T follicular helper cell (primary cell): ENCODE results near the gene ST3GAL3.

Source experiments
- DNase-seq: peaks from one replicate; pipeline ENCODE4 v3.0.0-alpha.2; 2020; ENCODE audit warnings: low read depth

Gene ST3GAL3

DNA sequence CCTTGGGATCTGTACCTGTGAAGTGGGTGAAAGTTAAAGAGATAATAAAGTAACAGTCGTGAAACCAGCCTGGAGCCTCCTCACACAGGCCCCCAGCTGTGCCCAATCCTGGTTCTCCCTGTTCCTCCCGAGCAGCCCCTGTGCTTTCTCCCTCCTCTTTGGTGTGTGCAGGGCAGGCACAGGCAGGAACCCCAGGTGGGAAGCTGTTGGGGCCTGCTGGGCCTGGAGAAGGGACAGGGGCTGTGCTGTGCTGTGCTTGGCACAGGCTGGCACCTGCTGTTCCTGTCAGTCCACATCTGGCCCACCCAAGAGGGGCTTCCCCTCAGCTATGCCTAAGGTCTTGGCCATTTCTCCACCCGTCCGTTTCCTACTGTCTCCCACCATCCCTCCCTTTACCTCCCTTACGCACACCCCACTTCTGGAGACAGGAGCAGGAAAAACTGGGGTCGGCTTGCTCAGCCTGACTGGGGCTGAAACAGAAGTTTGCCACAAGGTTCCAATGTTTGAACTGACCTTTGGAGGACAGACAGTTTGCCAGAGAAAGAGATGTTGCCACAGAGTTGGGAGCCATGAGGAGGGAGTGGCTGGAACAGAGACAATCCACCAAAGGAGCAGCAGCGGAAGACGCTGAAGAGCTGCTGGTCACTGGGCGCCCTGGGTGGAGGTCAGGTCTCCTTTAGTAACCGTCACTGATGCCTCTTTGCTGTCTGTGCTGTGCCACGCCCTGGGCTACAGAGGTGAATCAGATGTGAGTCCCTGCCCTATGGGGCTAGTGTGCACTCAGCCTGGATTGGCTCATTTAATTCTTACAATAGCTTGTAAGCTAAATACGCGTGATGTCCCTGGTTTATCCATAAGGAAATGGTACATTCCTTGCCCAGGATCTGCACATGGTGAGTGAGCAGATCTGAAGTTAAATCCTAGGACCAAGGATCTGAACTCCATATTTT, 207.5 kb downstream of the ST3GAL3 start:
- no peak for DNase-seq

- no peak for DNase-seq
Measured at GRCh38 chr1:43919906-43920305, 212.6 kb downstream of the ST3GAL3 start.

DNA sequence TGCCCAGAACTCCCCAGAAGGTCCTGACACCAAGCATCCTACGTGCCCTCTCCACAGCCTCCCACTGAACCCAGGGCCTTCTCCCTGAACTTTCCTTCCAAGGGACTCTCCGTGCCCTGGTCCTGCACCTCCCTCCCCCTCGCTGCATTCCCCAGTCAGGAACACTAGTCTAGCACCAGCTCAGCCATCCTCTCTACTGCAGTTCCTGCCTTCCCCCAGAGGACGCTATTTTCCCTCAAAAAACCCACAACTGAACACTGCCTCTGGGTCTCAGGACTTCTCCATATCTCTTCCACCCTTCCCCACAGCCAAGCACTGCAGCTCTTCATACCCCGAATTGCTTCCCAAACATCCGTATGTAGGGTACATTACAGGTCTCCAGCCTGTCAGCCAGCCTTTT, 213.7 kb downstream of the ST3GAL3 start:
- no peak for DNase-seq

DNA sequence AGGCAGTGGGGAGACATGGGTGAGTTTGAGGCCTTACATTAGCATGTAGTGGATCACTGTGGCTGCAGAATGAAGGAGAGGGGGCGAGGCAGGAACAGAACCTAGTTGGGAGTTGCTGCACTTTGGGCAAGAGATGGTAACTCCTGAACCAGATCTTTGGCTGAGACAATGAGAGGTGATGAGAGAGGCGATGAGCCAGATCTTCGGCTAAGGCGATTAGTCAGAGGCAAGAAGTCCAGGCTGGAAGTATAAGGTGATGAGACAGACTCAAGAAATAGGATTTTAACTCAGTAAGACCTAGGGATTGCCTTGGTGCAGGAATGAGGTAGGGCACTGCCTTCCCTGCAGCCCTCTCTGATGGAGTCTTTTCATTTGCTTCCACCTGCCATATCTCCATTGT, 217.2 kb downstream of the ST3GAL3 start:
- DNase-seq, result no peak

DNA sequence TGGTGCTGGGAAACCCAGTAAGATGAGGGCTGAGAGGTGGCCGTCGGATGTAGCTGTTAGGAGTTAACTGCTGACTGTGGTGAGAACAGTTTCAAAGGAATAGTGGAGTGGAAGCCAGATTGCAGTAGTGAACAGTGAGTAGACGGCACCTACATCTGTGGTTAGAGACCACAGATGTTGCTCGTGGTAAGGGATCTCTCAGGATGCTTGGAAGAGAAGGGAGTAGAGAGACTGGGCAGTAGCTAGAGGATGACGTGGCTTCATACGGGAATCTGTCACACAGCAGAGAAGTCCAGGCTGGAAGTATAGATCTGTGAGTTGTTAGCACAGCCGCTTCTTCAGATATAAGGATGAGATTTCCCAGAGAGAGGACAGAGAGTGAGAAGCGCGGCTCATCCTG, 218.5 kb downstream of the ST3GAL3 start:
- DNase-seq, result no peak

DNA sequence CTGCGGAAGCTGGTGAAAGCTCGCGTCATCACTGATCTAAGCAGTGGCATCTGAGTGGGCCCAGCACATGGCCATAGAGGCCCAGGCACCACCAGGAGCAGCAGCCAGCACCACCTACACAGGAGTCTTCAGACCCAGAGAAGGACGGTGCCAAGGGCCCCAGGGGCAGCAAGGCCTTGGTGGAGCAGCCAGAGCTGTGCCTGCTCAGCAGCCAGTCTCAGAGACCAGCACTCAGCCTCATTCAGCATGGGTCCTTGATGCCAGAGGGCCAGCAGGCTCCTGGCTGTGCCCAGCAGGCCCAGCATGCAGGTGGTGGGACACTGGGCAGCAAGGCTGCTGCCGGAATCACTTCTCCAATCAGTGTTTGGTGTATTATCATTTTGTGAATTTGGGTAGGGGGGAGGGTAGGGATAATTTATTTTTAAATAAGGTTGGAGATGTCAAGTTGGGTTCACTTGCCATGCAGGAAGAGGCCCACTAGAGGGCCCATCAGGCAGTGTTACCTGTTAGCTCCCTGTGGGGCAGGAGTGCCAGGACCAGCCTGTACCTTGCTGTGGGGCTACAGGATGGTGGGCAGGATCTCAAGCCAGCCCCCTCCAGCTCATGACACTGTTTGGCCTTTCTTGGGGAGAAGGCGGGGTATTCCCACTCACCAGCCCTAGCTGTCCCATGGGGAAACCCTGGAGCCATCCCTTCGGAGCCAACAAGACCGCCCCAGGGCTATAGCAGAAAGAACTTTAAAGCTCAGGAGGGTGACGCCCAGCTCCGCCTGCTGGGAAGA, 223.0 kb downstream of the ST3GAL3 start:
- no peak for DNase-seq

DNA sequence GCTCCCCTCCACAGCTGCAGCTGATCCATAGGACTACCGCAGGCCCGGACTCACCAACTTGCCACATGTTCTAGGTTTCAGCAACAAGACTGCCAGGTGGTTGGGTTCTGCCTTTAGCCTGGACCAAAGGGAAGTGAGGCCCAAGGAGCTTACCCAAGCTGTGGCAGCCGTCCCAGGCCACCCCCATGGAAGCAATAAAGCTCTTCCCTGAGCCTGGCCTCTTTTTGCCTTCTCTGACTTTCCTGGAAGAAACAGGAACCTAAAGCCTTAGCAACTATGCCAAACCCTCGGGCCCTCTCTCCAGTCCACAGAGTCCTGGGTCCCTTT, 223.6 kb downstream of the ST3GAL3 start:
- no peak for DNase-seq

- DNase-seq, result no peak
Measured at GRCh38 chr1:43931711-43932660, 224.7 kb downstream of the ST3GAL3 start.

DNA sequence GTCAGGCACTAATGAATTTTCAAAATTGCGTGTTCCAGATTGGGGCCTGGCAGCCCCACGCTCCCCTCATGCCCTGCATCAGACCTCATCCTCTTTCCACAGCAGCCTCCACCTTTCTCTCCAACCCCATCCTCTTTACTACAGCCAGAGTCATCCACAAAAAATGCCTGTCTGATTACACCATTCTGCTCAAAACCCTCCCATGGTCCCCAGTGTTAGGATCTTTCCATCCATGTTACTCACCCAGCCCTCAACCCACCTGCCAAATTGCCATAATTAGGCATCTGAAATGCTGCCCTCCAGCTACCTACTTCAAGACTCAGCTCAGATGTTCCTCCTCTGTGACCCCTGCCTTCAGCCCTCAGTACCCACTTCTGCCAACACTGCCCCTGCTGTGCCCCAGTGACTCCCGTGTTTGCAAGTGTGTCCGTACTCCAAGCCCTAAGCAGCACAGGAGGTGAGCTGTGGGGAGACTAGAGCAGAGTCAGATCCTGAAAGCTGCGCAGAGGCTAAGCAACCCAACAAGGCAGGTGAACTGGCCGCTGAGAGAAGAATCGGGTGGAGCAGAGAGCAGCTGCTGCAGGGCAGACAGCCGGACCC, 225.6 kb downstream of the ST3GAL3 start:
- DNase-seq, result no peak

DNA sequence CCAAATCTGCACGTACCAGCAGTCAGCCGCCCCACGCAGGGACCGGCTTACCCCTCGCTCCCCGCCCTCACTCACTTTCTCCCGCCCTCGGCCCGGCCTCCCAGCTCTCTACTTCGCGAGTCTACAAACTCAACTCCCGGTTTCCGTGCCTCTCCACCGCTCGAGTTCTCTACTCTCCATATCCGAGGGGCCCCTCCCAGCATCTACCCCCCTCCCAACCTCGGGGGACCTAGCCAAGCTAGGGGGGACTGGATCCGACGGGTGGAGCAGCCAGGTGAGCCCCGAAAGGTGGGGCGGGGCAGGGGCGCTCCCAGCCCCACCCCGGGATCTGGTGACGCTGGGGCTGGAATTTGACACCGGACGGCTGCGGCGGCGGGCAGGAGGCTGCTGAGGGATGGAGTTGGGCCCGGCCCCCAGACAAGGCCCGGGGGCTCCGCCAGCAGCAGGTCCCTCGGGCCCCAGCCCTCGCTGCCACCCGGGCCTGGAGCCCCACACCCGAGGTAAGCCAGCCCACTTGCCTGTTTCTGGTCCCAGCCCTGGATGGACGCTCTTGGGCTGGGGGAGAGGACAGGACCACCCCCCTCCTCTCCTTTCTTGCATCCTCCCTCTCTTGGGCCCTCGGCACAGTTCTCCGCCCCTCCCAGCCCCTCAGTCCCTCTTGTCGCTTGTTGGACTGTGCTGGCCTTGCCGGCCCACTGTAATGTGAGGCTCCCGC, 226.2 kb downstream of the ST3GAL3 start, which contains the start of gene ARTN:
TSS of gene ARTN (plus strand) at position 416 of the 715 bp plus-strand sequence. CDS start 1,856 bp downstream, outside the sequence.
- DNase-seq, result no peak

- DNase-seq, result peak; percentile 18
Measured at GRCh38 chr1:43934101-43934985, 227.0 kb downstream of the ST3GAL3 start.

- no peak for DNase-seq
Measured at GRCh38 chr1:43934986-43935324, 227.6 kb downstream of the ST3GAL3 start.

DNA sequence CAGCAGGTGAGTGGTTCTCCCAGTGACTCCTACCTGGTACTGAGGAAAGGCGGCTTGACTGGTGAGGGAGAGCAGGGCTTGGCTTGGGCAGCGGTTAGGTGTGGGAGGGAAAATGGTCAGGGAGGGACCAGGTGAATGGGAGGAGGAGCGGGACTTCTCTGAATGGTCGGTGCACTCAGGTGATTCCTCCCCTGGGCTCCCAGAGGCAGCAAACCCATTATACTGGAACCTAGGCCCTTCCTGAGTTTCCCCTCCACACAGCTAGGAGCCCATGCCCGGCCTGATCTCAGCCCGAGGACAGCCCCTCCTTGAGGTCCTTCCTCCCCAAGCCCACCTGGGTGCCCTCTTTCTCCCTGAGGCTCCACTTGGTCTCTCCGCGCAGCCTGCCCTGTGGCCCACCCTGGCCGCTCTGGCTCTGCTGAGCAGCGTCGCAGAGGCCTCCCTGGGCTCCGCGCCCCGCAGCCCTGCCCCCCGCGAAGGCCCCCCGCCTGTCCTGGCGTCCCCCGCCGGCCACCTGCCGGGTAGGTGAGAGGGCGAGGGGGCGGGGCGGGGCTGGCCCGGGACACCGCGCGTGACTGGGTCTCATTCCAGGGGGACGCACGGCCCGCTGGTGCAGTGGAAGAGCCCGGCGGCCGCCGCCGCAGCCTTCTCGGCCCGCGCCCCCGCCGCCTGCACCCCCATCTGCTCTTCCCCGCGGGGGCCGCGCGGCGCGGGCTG, 228.5 kb downstream of the ST3GAL3 start:
- DNase-seq, result no peak

DNA sequence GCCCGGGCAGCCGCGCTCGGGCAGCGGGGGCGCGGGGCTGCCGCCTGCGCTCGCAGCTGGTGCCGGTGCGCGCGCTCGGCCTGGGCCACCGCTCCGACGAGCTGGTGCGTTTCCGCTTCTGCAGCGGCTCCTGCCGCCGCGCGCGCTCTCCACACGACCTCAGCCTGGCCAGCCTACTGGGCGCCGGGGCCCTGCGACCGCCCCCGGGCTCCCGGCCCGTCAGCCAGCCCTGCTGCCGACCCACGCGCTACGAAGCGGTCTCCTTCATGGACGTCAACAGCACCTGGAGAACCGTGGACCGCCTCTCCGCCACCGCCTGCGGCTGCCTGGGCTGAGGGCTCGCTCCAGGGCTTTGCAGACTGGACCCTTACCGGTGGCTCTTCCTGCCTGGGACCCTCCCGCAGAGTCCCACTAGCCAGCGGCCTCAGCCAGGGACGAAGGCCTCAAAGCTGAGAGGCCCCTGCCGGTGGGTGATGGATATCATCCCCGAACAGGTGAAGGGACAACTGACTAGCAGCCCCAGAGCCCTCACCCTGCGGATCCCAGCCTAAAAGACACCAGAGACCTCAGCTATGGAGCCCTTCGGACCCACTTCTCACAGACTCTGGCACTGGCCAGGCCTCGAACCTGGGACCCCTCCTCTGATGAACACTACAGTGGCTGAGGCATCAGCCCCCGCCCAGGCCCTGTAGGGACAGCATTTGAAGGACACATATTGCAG, 229.3 kb downstream of the ST3GAL3 start:
- no peak for DNase-seq

GRCh38 chr1:43937179-43937865, 230.0 kb downstream of the ST3GAL3 start:
- DNase-seq, result no peak

GRCh38 chr1:43938383-43938782, 231.0 kb downstream of the ST3GAL3 start:
- no peak for DNase-seq

DNA sequence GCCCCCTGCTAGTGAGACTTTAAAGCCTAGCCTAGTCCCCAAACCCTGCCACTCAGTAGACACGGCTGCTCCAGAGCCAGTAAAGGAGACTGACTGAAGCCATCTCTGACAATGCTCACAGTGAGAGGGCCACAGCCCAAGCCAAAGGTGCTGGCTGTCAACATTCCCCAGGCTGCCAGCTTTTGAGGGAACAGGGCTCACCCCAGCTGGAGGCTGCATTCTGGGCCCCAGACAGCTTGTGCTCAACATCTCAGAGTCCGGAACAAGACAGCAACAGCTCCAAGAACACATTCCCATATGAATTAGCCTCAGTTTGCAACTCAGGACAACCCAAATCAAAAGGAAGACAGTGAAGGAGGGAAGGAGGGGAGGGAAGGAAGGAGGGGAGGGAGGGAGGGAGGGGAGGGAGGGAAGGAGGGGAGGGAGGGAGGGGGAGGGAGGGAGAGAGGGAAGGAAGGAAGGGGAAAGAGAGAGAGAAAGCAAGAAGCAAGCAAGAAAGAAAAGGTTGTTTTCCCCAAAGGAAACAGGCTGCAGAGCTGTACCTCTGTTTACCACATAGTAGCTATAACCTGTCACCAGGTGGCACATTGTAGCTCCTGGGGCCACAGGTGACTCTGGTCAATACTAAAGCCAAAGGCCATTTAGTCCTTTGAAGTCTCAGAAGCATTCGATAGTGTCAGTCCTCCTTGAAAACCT, 231.7 kb downstream of the ST3GAL3 start:
- no peak for DNase-seq
